HG02884 (cell line): ENCODE measurements around the gene CKAP2.
"Not testable (repeated sequence)": the region's sequence is repeated elsewhere in the genome, so short reads cannot be mapped to it uniquely, and the experiment has no call there.

Experiments
- ATAC-seq: cut with Tn5 transposase; IDR thresholded peaks from one replicate; pipeline ENCODE4 v1.9.1; 2021; ENCODE audit warnings: mild to moderate bottlenecking, moderate library complexity; ENCODE audit not compliant: unreplicated experiment

Gene CKAP2, protein sequence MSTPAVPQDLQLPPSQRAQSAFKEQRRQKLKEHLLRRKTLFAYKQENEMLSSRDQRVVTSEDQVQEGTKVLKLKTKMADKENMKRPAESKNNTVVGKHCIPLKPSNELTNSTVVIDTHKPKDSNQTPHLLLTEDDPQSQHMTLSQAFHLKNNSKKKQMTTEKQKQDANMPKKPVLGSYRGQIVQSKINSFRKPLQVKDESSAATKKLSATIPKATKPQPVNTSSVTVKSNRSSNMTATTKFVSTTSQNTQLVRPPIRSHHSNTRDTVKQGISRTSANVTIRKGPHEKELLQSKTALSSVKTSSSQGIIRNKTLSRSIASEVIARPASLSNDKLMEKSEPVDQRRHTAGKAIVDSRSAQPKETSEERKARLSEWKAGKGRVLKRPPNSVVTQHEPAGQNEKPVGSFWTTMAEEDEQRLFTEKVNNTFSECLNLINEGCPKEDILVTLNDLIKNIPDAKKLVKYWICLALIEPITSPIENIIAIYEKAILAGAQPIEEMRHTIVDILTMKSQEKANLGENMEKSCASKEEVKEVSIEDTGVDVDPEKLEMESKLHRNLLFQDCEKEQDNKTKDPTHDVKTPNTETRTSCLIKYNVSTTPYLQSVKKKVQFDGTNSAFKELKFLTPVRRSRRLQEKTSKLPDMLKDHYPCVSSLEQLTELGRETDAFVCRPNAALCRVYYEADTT

DNA sequence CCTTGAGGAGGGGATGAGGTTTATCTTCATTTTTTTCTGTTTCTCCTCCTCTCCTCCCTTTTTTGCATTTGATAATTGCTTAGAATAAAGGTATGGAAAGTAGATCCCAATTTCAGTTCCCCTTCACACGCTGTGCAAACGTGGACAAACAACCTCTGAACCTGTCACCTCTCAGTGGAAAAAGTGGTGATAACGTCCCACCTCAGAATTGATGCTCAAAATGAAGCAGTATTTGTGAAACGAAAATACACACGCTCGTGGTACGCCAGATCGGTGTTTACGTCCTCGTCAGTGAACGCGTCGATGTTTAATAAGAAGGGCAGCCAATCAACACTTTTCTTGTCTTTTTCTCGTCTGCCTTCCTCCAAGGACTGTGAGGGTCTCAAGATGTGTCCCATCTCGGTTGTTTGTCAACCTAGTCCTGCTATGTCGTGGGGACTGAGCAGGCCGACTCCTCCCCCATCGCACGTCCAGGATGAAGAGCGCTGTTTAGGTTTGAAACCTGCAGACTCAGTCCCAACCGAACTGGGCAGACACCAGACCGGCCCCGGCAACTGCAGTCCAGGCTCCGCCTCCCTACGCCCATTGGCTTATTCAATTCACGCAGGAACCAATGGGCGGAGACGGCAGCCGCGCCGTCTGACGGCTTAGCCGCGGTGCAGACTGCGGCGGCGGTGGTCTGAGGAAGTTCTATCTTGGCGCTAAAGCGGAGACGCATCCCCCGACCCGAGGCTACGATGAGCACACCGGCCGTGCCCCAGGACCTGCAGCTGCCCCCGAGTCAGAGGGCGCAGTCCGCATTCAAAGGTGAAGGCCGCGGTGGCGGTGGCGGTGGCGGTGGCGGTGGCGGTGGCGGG is at the start of gene CKAP2:
TSS of gene CKAP2 (plus strand) at position 659 of the 857 bp plus-strand sequence. CDS start at position 738, 79 bp downstream.
- ATAC-seq = peak; percentile 77

DNA sequence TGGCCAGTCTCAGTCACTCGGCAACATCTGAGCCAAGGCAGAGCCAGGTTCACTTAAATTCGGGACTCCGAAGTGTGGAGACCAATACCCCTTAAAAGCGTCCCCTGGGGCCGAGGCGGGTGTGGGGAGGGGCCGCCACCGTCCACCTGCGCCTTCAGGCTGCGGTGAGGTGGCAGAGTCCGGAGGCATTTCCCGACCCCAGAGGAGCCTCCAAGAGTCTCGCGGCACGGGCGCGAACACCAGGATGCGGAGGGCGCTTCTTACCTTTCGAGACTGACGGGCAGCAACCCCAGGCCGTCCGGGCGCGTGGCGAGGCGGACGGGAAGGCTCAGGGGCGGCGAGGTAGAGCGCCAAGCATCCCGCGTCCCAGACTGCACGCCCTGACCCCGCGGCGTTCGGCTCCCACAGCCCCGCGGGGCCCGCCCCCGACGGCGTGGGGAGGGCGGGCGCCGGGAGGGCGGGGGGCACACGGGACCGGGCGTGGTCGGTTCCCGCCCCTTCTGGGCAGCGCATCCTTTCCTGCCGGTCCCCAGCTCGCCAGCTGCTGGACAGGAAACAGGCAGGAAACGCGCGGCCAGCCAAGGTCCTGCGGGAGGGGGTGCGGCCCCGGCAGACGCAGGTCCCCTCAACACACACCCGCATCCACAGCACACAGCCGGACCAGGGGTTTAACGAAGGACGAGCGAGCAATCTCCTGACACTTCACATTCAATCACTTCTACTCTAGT is 49.3 kb upstream of the CKAP2 start, which contains the start of gene THSD1:
TSS of gene THSD1 (minus strand) at position 406 of the 728 bp plus-strand sequence. CDS start 3,572 bp downstream, outside the sequence.
- peak; percentile 51 for ATAC-seq

DNA sequence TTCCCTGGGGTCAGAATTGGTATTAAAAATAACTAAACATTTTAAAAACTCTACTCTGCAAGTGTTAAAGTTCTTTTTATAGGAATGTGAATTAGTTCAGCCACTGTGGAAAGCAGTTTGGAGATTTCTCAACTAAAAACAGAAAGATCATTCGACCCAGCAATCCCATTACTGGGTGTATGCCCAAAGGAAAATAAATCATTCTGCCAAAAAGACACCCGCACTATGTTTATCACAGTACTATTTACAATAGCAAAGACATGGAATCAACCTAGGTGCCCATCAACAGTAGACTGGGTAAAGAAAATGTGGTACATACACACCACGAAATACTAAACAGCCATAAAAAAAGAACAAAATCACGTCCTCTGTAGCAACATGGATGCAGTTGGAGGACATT is 48.6 kb upstream of the CKAP2 start:
- no peak for ATAC-seq

DNA sequence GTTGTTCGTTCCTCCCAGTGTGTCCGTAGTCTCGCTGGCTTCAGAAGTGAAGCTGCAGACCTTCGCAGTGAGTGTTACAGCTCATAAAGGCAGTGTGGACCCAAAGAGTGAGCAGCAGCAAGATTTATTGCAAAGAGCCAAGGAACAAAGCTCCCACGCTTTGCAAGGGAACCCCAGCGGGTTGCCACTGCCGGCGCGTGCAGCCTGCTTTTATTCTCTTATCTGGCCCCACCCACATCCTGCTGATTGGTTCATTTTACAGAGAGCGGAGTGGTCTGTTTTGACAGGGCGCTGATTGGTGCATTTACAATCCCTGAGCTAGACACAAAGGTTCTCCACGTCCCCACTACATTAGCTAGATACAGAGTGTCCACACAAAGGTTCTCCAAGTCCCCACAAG is 47.8 kb upstream of the CKAP2 start:
- ATAC-seq = not testable (repeated sequence)

DNA sequence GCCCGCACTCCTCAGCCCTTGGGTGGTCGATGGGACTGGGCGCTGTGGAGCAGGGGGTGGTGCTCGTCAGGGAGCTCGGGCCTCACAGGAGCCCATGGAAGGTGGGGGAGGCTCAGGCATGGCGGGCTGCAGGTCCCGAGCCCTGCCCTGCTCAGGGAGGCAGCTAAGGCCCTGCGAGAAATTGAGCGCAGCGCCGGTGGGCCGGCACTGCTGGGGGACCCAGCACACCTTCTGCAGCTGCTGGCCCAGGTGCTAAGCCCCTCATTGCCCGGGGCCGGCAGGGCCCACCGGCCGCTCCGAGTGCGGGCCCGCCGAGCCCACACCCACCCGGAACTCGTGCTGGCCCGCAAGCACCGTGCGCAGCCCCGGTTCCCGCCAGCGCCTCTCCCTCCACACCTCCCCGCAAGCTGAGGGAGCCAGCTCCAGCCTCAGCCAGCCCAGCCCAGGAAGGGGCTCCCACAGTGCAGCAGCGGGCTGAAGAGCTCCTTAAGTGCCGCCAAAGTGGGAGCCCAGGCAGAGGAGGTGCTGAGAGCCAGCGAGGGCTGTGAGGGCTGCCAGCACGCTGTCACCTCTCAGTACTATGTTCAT is 47.1 kb upstream of the CKAP2 start:
- not testable (repeated sequence) for ATAC-seq

DNA sequence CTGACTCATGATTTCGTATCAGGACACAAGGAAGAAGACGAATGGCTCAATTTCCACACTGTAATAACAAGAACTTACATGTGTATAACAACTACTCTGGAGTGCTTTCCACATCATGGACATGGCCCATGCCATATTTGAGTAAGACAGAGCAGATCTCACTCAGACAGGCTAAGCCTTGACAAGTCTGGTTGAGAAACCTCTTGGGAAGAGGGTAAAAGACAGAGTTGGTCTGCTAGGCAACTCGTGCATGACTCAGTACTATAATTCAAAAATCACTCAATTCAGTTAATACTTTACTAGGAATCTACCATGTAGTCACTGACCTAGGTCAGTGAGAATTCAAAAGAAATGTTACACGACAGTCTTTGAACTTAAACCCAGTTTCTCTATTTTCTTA is 43.6 kb upstream of the CKAP2 start:
- peak; percentile 77 for ATAC-seq

DNA sequence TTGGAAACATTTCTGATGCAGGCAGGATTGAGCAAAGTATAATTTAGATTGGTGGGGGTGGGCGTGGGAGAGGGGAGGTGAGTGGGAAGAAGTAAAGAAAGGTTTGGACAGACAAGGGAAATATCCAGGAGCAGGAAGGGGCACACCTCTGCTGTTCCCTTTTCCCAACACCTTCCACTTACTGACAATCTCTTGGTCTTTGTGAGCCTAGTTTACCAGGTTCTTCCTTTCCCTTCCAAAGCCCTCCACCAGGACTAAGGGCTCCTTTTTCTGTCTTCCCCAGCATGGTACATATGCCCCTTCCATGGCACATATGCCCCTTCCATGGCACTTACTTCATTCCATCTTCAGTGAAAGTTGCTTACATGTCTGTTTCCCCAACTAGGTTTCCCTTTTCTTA is 43.1 kb upstream of the CKAP2 start:
- no peak for ATAC-seq

DNA sequence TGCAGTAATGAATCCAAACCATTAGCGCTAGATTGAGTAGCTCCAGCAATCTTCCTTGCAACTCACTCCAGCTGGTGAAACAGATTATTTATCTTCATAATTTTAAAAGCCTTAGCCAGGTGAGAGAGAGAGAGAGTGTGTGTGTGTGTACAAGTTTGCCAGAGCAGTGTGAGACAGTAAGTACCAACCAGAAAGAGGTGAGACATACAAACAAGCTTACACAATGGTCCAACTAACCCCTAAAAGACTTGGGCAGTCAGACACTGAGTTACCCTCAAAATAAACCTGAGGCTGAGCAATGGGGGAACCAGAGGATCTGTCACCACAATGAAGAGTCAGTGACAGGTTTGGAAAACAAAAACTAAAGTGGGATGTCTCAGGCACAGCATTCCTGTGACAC is 41.2 kb upstream of the CKAP2 start:
- ATAC-seq = no peak

DNA sequence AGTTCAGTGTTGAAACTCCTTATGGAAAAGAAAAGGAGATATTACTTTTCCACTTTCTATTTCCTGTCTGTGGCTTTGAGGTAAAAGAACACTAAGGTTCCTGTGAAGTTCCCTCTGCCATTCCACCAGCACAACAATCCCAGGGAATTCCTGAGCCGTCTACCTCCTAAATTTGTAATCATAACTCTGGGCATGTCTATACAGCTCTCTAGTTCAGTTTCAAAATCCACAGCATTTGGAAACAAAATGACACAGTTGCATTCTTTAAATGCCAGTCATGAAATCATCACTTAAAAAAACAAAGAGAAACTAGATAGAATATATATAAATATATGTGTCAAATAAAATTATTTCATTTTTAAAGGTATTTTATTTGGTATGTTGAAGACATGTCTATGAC is 40.3 kb upstream of the CKAP2 start:
- no peak for ATAC-seq

DNA sequence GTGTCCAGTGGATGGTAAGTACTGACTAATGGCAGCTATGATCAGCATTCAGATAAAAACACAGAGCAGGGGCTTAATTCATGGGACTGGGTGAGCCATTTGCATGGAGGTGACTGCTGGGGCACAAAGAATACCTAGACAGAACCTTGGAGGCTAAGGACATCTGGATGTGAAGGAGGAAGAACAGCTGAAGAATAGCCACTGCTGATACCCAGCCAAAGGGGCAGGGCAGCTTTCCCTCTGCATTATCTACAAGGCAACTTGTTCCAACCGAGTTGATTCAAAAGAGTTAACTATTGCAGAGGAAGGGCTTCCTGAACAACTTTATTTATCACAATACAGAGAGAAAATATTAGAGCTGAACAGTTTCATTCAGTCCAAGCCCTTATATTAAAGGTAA is 36.2 kb upstream of the CKAP2 start:
- no peak for ATAC-seq

DNA sequence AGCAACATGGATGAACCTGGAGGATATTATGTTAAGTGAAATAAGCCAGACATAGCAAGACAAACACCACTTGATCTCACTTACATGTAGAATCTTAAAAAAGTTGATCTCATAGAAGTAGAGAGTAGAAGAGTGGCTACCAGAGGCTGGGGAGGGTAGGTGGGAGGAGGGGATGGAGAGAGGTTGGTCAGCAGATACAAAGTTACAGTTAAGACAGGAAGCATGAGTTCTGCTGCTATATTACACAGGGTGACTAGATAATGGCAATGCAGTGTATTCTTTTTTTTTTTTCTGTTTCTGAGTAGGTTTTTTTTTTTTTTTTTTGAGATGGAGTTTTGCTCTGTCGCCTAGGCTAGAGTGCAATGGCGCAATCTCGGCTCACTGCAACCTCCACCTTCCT is 34.1 kb upstream of the CKAP2 start:
- no peak for ATAC-seq

DNA sequence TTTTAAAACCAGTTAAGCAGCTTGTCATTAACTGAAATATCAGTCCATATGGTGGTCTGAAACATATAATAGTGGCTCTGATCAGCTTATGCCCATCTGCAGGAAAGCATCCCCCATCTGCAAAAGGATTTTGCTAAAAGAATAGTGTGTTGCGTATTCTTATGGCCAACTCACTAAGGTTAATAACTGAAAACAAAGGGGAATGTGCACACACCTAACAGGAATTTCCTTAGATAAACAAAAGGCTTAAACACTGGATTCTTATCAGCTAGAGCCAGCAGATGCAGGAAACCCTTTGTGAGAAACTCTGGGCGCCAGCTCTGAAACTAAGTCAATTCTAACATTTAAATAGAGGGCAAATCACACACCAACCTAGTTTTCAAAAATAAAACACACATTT is 27.0 kb upstream of the CKAP2 start:
- ATAC-seq = no peak

DNA sequence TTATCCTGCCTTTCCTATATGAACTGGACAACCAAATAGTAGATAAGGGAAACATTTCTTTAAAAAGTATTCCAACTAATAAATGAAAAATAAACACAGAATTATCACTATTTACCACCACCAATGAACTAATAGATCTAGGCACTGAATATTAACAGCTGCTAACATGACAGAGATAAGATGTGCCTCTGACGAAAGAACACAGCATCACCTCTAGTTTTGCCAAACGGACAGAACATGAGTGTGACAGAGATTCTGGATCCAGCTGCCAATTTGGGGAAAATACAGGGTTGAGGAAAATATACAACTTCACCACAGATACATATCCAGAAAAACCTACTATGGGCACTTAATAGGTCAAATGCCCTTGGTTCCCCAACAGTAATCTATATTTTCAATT is 22.8 kb upstream of the CKAP2 start:
- no peak for ATAC-seq

DNA sequence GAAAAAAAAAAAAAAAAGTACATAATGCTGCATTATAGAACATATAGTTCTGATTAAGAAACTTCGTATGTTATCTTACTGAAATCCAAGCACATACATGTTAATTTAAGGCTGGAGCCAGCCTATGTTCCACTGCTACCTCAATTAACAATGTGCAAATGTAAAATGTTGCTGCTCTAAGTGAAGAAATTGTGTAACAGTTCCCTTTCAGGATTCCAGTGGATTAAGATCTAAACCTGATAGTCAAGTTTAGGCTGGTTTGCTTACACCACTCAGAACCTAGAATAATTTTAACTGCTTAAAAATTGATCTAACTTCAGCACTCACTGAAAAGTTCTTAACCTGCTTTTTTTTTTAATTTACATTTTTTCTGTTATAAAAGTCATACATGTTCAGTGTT is 9.0 kb upstream of the CKAP2 start:
- ATAC-seq = no peak

DNA sequence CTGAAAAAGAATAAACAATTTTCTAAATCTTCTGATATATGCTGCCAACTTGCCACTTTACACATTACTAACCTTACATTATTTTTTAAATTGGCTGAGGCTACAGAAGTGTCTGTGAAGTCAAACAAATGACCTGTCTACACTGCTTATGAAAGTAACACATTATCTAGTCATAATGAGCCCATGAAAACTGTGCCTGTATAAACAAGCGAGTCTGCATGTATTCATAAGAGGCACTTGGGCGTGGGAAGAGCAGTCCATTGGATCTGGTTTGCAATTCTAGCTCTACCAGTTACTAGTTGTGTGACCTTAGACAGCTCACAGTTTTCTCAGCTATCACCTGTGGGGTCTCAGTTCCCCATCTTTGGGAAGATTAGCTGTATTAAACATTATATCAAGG is 7.9 kb upstream of the CKAP2 start:
- no peak for ATAC-seq

DNA sequence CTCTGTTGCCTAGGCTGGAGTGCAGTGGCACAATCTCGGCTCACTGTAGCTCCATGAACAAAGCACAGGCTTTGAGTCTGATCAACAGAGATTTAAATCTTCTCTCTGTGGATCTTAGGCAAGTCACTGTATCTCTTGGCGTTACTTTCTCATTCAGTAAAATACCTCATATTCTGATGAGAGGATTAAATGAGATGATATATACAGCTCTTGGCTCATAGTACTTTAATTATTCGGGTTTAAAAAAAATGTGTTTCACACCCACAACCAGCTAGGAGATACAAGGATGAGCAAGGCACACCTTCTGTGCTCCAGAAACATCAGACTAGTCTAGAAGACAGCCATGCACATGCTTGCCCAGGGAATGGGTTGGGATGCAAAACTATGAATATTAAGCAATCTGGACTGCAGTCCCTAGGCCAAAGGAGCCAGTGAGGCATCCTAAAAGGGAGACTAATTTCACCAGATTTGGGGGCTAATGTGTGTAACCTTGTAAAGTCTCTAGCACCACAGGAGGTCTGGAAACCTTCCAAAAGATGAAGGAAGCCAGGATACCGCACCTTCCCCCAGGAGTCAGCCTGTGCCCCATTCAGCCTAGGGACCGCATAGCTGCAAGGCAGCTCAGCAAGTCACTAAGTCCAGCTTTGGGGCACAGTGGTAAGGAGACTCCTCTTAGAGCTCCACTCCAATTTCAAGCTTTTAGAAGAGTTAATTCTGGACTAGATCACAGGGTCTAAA is 7.3 kb upstream of the CKAP2 start:
- ATAC-seq = no peak

DNA sequence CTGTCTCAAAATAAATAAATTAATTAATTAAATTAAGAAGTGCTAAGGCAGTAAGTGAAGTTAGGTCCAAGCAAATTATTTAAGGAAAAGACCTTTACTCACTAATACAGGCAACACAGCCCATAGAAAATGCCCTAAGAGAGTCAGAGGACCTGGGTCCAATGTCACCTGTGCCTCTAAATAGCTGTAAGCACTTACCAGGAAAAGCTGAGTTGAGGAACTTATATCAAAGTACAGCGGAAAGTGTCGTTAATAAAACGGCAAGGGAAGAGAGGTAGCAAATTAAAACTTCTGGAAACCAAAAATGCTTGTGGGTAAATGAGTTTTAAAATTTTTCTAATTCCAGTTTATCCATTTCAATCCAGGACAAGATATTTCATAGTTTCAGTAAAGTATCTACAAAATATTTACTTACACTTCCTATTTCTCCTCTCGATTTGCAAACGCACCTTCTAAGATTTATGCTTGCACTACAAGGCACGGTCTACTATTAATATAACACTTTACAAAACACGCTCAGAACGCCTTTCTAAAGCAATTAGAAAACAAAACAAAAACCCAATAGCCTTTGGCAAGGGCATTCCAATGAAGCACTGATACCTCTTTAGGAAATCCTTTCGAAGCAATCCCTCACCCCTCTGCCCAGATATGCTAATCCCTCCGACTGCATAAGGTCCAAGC is 5.8 kb upstream of the CKAP2 start:
- no peak for ATAC-seq

DNA sequence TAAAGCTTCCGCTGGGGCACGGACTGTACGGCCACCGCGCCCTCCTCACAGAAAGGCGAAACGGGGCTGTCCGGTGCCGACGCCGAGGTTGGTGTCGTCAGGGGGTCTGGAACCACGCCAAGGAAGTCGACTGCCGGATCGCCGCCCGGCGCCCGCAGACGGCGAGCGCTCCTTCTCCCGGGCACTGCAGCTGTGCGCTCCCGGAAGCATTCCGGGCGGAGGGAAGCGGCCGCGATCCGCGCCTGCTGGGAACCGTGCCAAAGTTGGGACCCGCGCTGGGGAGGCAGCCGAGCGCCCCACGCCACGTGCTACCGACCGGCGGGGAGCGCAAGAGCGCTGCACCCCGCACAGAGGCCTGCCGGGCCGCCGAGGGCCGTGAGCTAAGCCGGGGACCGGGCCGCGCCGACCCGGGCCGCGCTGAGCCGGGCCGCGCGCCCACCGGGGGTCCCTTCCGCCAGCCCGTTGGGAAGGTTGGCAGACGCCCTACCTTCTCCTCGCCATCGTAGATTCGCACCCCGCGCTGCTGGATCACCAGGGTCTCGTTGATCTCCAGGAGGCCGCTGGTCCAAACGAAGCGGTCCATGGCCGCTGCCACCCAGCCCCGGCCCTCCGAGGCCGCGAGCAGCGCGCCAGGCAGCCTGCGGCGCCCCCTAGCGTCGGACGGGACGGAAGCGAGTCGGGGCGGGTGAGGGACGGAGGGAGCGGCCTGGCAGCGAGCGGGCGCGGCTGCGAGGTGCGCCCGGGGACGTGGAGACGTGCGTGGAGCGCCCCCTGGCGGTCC is 5.1 kb upstream of the CKAP2 start, which contains the start of gene VPS36:
TSS of gene VPS36 (minus strand) at position 623 of the 781 bp plus-strand sequence. CDS start at position 583, 40 bp downstream.
- ATAC-seq = peak; percentile 63
